OCI-LY3 (cell line): ENCODE data around the gene GPR158.

ENCODE experiments used
- EZH2phosphoT487 ChIP-seq: fragments of 200-600 bp; shearing (Covaris generic); IDR thresholded peaks from 2 replicates; pipeline ENCODE4 v1.6.1; 2018; ENCODE audit warnings: antibody characterized with exemption, mixed run types, low read depth
- TF ChIP-seq, protein P1 (sequence below): fragments of 200-600, 300-600 bp; sonication (generic); IDR thresholded peaks from 2 replicates; pipeline ENCODE4 v1.5.1; 2014; ENCODE audit warnings: antibody characterized with exemption, low read length, low read depth

DNA sequence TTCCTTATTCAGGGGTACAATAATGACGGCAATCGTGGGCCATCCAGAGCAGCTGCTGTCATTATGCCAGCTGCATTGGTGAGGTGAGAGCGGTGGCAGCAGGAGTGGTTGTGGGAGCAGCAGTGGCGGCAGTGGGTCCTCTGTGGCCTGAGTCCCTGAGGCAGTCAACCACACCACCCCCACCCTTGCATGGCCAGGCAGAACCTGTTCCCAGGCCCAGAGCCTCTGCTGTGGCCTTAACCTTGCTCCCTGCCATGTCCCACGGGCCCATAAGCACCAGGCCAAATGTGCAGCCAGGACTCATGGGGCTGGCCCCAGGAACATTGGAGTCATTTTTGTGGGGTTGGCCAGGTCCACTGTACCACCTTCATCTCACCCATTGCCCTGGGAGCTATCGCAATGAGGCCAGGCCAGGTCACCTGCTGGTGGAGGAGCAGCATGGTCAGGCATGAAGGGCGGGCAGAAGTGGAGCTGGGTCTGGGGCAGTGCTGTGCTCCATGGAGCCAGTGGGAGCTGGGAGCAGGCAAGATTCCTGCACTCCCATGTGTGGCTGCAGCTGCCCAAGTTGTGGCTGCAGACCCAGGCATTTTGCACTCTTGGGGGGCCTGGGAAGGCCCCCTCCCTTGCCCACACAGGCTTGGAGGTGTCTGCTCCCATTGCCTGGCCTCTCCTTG, 213.5 kb downstream of the GPR158 start:
- TF ChIP-seq, protein P1, sequence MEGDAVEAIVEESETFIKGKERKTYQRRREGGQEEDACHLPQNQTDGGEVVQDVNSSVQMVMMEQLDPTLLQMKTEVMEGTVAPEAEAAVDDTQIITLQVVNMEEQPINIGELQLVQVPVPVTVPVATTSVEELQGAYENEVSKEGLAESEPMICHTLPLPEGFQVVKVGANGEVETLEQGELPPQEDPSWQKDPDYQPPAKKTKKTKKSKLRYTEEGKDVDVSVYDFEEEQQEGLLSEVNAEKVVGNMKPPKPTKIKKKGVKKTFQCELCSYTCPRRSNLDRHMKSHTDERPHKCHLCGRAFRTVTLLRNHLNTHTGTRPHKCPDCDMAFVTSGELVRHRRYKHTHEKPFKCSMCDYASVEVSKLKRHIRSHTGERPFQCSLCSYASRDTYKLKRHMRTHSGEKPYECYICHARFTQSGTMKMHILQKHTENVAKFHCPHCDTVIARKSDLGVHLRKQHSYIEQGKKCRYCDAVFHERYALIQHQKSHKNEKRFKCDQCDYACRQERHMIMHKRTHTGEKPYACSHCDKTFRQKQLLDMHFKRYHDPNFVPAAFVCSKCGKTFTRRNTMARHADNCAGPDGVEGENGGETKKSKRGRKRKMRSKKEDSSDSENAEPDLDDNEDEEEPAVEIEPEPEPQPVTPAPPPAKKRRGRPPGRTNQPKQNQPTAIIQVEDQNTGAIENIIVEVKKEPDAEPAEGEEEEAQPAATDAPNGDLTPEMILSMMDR = no peak
- no peak for TF ChIP-seq EZH2phosphoT487
